Body of pancreas (tissue), 4 donors: ENCODE results near the gene CDH4.

Source experiments
- CTCF ChIP-seq, 7 experiments: fragments of 450-650 bp in 4 of 7; fragments of 200-600 bp in 3 of 7; sonication (generic) in 3 of 7; IDR thresholded peaks; one replicate each; pipeline ENCODE4 v1.5.1; 2016 to 2019; ENCODE audit warnings: antibody characterized with exemption in 7 of 7
- POLR2A ChIP-seq, 3 donors: fragments of 450-650 bp; IDR thresholded peaks; one replicate each; pipeline ENCODE4 v1.6.1; 2016; ENCODE audit warnings: antibody characterized with exemption in 3 of 3, mild to moderate bottlenecking in 2 of 3

- TF ChIP-seq CTCF (IDR thresholded peaks at IDR 0.05): no peak
- TF ChIP-seq POLR2A (IDR thresholded peaks at IDR 0.05): no peak
These were observed 678.9 kb downstream of the CDH4 start for GRCh38 chr20:61930776-61931475.
